ENCODE results near the gene HDAC4. TPM values are rescaled to one million over a fixed set of nuclear protein-coding genes. Genes with fewer than 3 reads are reported as not detected.

Gene HDAC4
- total and polyA plus RNA-seq, 4 donors = 2.9 to 37.2 (median 4.4) TPM

GRCh38 chr2:239125726-239126675 lies 274.8 kb downstream of the HDAC4 start:
- WGBS = 95% methylated on average over 27 of the region's 27 CpGs
- Histone ChIP-seq H3K9ac (ENCODE audit: low read depth in 1 of 2, low read length in 2 of 2) (no peak overlapping the region), H3K36me3 (ENCODE audit: control insufficient read depth in 4 of 4, insufficient read depth in 3 of 4, low read depth in 1 of 4, low read length in 3 of 4) (peaks cover 0 to 45% (median 9%) of the 10 kb centered on the region in 4 donors), H3K27me3 (ENCODE audit: control insufficient read depth in 4 of 4, insufficient read depth in 4 of 4, low read length in 3 of 4) (no peaks in the 10 kb centered on the region), H3K4me1 (ENCODE audit: control insufficient read depth in 4 of 4, insufficient read depth in 4 of 4, low read length in 3 of 4) (no peaks in the 10 kb centered on the region), H3K4me3 (ENCODE audit: low read depth in 1 of 3, low read length in 3 of 3) (no peak overlapping the region), H3K9me3 (ENCODE audit: control insufficient read depth in 4 of 4, low read length in 3 of 4) (no peaks in the 10 kb centered on the region), H3K27ac (ENCODE audit: low read depth in 1 of 2, low read length in 2 of 2) (no peak overlapping the region)
- no peak for DNase-seq (ENCODE audit: low spot score)
- no peak for TF ChIP-seq ZBTB33 (IDR thresholded peaks at IDR 0.05)
- no peak for TF ChIP-seq HNF4G (IDR thresholded peaks at IDR 0.05)
- no peak for TF ChIP-seq YY1 (IDR thresholded peaks at IDR 0.05)
- no peak for TF ChIP-seq ATF3 (IDR thresholded peaks at IDR 0.05)
- TF ChIP-seq HNF4A (conservative IDR thresholded peaks at IDR 0.05) = no peak
- TF ChIP-seq EGR1 (IDR thresholded peaks at IDR 0.05; ENCODE audit: low read depth in 2 of 2) = no peak
- TF ChIP-seq FOXA1 (IDR thresholded peaks at IDR 0.05) = no peak
- TF ChIP-seq MAX (IDR thresholded peaks at IDR 0.05) = no peak
- no peak for TF ChIP-seq RXRA (IDR thresholded peaks at IDR 0.05)
- no peak for TF ChIP-seq JUND (IDR thresholded peaks at IDR 0.05)
- no peak for TF ChIP-seq FOXA2 (IDR thresholded peaks at IDR 0.05)
- no peak for TF ChIP-seq NR2F2 (IDR thresholded peaks at IDR 0.05)
- no peak for TF ChIP-seq GABPA (IDR thresholded peaks at IDR 0.05 in 1 of 2, conservative IDR thresholded peaks at IDR 0.05 in 1 of 2)
- TF ChIP-seq REST (IDR thresholded peaks at IDR 0.05) = no peak
- no peak for TF ChIP-seq TAF1 (conservative IDR thresholded peaks at IDR 0.05)
- no peak for TF ChIP-seq CTCF (IDR thresholded peaks at IDR 0.05; ENCODE audit: low read depth, low read length, missing input control)
- no peak for TF ChIP-seq RAD21 (IDR thresholded peaks at IDR 0.05)
